GM10266 (cell line): Measurements from ENCODE around the gene COX6A1.
A peak's percentile ranks its signal among the peaks of the same experiment; 100 is the strongest.

Experiments used
- DNase-seq: peaks from one replicate; pipeline ENCODE4 v3.0.0; 2012; ENCODE audit errors: extremely low spot score
- CTCF ChIP-seq: IDR thresholded peaks from 2 replicates; pipeline ENCODE4 v1.5.1; 2012; ENCODE audit warnings: mild to moderate bottlenecking, low read depth; ENCODE audit not compliant: control insufficient read depth, insufficient read depth; ENCODE audit errors: missing control alignments

Gene COX6A1

GRCh38 chr12:120437735-120438494 is at the start of gene COX6A1:
Gene COX6A1 (plus strand): TSS chr12:120438113. CDS start chr12:120438127, 14 bp downstream.
- TF ChIP-seq CTCF = peak; percentile 16
- peak; percentile 96 for DNase-seq

GRCh38 chr12:120388691-120389481 is 49.0 kb upstream of the COX6A1 start:
- DNase-seq = no peak
- TF ChIP-seq CTCF = no peak

- DNase-seq = no peak
- no peak for TF ChIP-seq CTCF
These were observed 47.3 kb upstream of the COX6A1 start for GRCh38 chr12:120390540-120391120.

GRCh38 chr12:120394483-120395367 is 43.2 kb upstream of the COX6A1 start:
- TF ChIP-seq CTCF = no peak

GRCh38 chr12:120397824-120398540 is 39.9 kb upstream of the COX6A1 start:
- no peak for DNase-seq
- no peak for TF ChIP-seq CTCF

More at GRCh38 chr12:120394483-120395367, 43.2 kb upstream of the COX6A1 start:
- no peak for DNase-seq

- DNase-seq = no peak
- TF ChIP-seq CTCF = no peak
These were observed 38.4 kb upstream of the COX6A1 start for GRCh38 chr12:120399531-120399930.
